K562 (cell line): ENCODE data around the gene RNF114. TPM values are rescaled to one million over a fixed set of nuclear protein-coding genes. Genes with fewer than 3 reads are reported as not detected.

ENCODE experiments used
- ATAC-seq: fragments of 200-7000 bp; cut with Tn5 transposase; 3 replicates; pipeline ENCODE4 v1.9.1; 2020; ENCODE audit warnings: moderate library complexity
- BruUV-seq: library from RNA; stranded (reverse); fragments of 400-500 nt; replicated peaks from 2 replicates; lab custom pipeline; 2021; lab: Mats Ljungman, UMichigan
- CTCF ChIA-PET: fragments of 300-600 bp; formaldehyde crosslinking; extraction: SDS; loops from one replicate; lab custom pipeline; 2021; ENCODE audit warnings: low intra/inter-chr PET ratio; lab: Yijun Ruan, JAX
- POLR2A ChIA-PET: fragments of 300-600, 350-650 bp; sonication (Branson Sonifier 250); formaldehyde crosslinking; extraction: SDS; loops from one replicate; lab custom pipeline; 2021; ENCODE audit warnings: antibody characterized with exemption, inconsistent platforms; lab: Yijun Ruan, JAX
- DNase-seq, 4 experiments: peaks; one replicate each; pipeline versions ENCODE4 v3.0.0 to v3.0.0-alpha.2; 2011 to 2018; ENCODE audit warnings: low spot score in 3 of 4, mixed read lengths in 3 of 4; ENCODE audit errors: extremely low read depth in 1 of 4
- FAIRE-seq: peaks from 2 replicates; lab custom pipeline; 2011; peaks lifted over from hg19 to GRCh38; lab: Jason Lieb, UNC
- H2AFZ ChIP-seq: 2 replicates; pipeline ENCODE4 v1.6.0; 2011; ENCODE audit warnings: low read depth, low read length, control low read depth, inconsistent platforms
- H3K27ac ChIP-seq: fragments of 200-600 bp; 3 replicates; pipeline ENCODE4 v1.8.0; 2011; ENCODE audit warnings: low read depth, mild to moderate bottlenecking, control low read depth, inconsistent platforms, low read length, moderate library complexity, mixed read lengths; ENCODE audit errors: extremely low read depth
- H3K27me3 ChIP-seq, 2 experiments: fragments of 300-600 bp in 1 of 2; 2 replicates in 1 of 2; 3 replicates in 1 of 2; pipeline versions ENCODE4 v1.6.0 to v1.8.0; 2011; ENCODE audit warnings: inconsistent platforms in 2 of 2, low read length in 2 of 2, mild to moderate bottlenecking in 1 of 2, mixed read lengths in 1 of 2, moderate library complexity in 1 of 2; ENCODE audit not compliant: control insufficient read depth in 2 of 2, insufficient read depth in 2 of 2
- H3K36me3 ChIP-seq: fragments of 300-600 bp; 3 replicates; pipeline ENCODE4 v1.8.0; 2011; ENCODE audit warnings: mild to moderate bottlenecking, low read length, inconsistent platforms; ENCODE audit not compliant: control insufficient read depth, insufficient read depth
- H3K4me1 ChIP-seq, 2 experiments: fragments of 200-600 bp in 1 of 2; replicated peaks in 1 of 2; 2 replicates in 1 of 2; 3 replicates in 1 of 2; pipeline versions ENCODE4 v1.5.1 to v1.8.0; 2011; ENCODE audit warnings: inconsistent platforms in 2 of 2, low read length in 2 of 2, mild to moderate bottlenecking in 1 of 2, mixed read lengths in 1 of 2, moderate library complexity in 1 of 2; ENCODE audit not compliant: control insufficient read depth in 2 of 2, insufficient read depth in 2 of 2
- H3K4me2 ChIP-seq: 2 replicates; pipeline ENCODE4 v1.6.1; 2011; ENCODE audit warnings: low read length, control low read depth, inconsistent platforms, mixed read lengths; ENCODE audit not compliant: insufficient read depth
- H3K4me3 ChIP-seq: fragments of 200-600 bp; sonication (generic), shearing (Covaris generic); 2 replicates; pipeline ENCODE4 v1.5.1; 2016; ENCODE audit warnings: control low read depth, inconsistent platforms
- H3K79me2 ChIP-seq: fragments of 200-600 bp; 3 replicates; pipeline ENCODE4 v1.8.0; 2011; ENCODE audit warnings: low read length, inconsistent platforms; ENCODE audit not compliant: control insufficient read depth, insufficient read depth
- H3K9ac ChIP-seq, 2 experiments: 2 replicates each; pipeline versions ENCODE4 v1.6.0 to v1.6.1; 2011; ENCODE audit warnings: low read depth in 2 of 2, low read length in 2 of 2, control low read depth in 1 of 2, inconsistent platforms in 1 of 2, mild to moderate bottlenecking in 1 of 2, mixed read lengths in 1 of 2; ENCODE audit not compliant: insufficient read depth in 1 of 2
- H3K9me1 ChIP-seq: one replicate; pipeline ENCODE4 v1.6.0; 2011; ENCODE audit warnings: inconsistent platforms, mild to moderate bottlenecking, low read length, moderate library complexity; ENCODE audit not compliant: control insufficient read depth, insufficient read depth
- H3K9me3 ChIP-seq: replicated peaks from 2 replicates; pipeline ENCODE4 v1.5.1; 2011; ENCODE audit warnings: low read depth, low read length, inconsistent platforms; ENCODE audit not compliant: control insufficient read depth, insufficient read depth
- H4K20me1 ChIP-seq: replicated peaks from 2 replicates; pipeline ENCODE4 v1.6.1; 2011; ENCODE audit warnings: low read length, inconsistent platforms, mixed read lengths; ENCODE audit not compliant: control insufficient read depth, insufficient read depth
- MEF2A ChIP-seq: IDR thresholded peaks from 2 replicates; pipeline ENCODE4 v1.6.1; 2011; ENCODE audit warnings: low read depth, mild to moderate bottlenecking, low read length, moderate library complexity; ENCODE audit not compliant: control insufficient read depth
- MIER1 ChIP-seq: fragments of 450-650 bp; IDR thresholded peaks from 2 replicates; pipeline ENCODE4 v1.6.1; 2016; ENCODE audit warnings: antibody characterized with exemption, mild to moderate bottlenecking, low read depth
- MTF1 ChIP-seq: fragments of 250-450 bp; sonication (Bioruptor Pico); IDR thresholded peaks from 2 replicates; pipeline ENCODE4 v1.9.0; 2021; ENCODE audit warnings: moderate library complexity, mild to moderate bottlenecking, inconsistent platforms, borderline replicate concordance
- POLR2AphosphoS5 ChIP-seq: IDR thresholded peaks from 2 replicates; pipeline ENCODE4 v1.6.1; 2011; ENCODE audit warnings: mild to moderate bottlenecking, low read depth, low read length, moderate library complexity; ENCODE audit not compliant: control insufficient read depth, insufficient read depth
- PREB ChIP-seq: sonication (generic); formaldehyde crosslinking; IDR thresholded peaks from 2 replicates; pipeline ENCODE4 v1.8.1; 2023; ENCODE audit warnings: mild to moderate bottlenecking, missing genetic modification reagents
- RBM17 ChIP-seq: fragments of 200-400 bp; formaldehyde crosslinking; IDR thresholded peaks from 2 replicates; pipeline ENCODE4 v1.6.1; 2017; ENCODE audit warnings: low read depth, mild to moderate bottlenecking, low read length, borderline replicate concordance
- SMARCA4 ChIP-seq: fragments of 450-650 bp; IDR thresholded peaks from 2 replicates; pipeline ENCODE4 v1.6.1; 2016
- THAP7 ChIP-seq: fragments of 250-450 bp; sonication (Bioruptor Pico); IDR thresholded peaks from 2 replicates; pipeline ENCODE4 v1.5.0; 2021
- VEZF1 ChIP-seq: fragments of 200-800 bp; sonication (Bioruptor generic); IDR thresholded peaks from 2 replicates; pipeline ENCODE4 v1.6.1; 2017; ENCODE audit warnings: missing genetic modification characterization, missing compliant biosample characterization
- ZKSCAN3 ChIP-seq: fragments of 250-450 bp; sonication (Bioruptor Pico); IDR thresholded peaks from 2 replicates; pipeline ENCODE4 v1.4.0; 2020
- ZNF165 ChIP-seq: fragments of 250-450 bp; sonication (Bioruptor Pico); IDR thresholded peaks from 2 replicates; pipeline ENCODE4 v1.4.0; 2020; ENCODE audit warnings: borderline replicate concordance
- WGBS: fragments of 100-300 bp; shearing (Covaris generic); methylation state at CpG from one replicate; pipeline ENCODE4 v1.1.6; 2016; ENCODE audit warnings: low coverage, mixed read lengths; ENCODE audit not compliant: insufficient coverage; ENCODE audit errors: missing lambda C conversion rate; 5-methylcytosine and 5-hydroxymethylcytosine counted together
- in situ Hi-C: fragments of 300-500 bp; cut with MboI; formaldehyde crosslinking; loops from 4 replicates; pipeline ENCODE4 v1.15.0; 2018; ENCODE audit warnings: inconsistent platforms, mixed read lengths
- intact Hi-C: fragments of 100-400 bp; cut with micrococcal nuclease; formaldehyde crosslinking; loops from 2 replicates; pipeline ENCODE4 v1.14.2; 2022
- polyA plus RNA-seq, 8 experiments: library from polyadenylated mRNA; depleted of rRNA in 4 of 8; stranded (reverse) in 5 of 8; unstranded in 3 of 8; fragments of >200 nt; fragmentation: Nextera tagmentation in 2 of 8; fragmentation: Illumina TruSeq in 1 of 8; extraction: Ambion mirVana in 2 of 8; extraction: Trizol in 1 of 8; gene quantifications; 2 replicates each; pipeline versions ENCODE4 v1.2.1 to v1.2.3, GENCODE V29; 2011 to 2014; ENCODE audit warnings: inconsistent platforms in 1 of 8, missing spikeins in 1 of 8
- total RNA-seq, 7 experiments: library from RNA; depleted of rRNA in 6 of 7; stranded (reverse); fragments of >200 nt in 6 of 7; fragmentation: Illumina TruSeq in 2 of 7; extraction: Trizol in 2 of 7; gene quantifications; 2 replicates each; pipeline versions ENCODE4 v1.2.1 to v1.2.3, GENCODE V29; 2011 to 2021; ENCODE audit warnings: low replicate concordance in 1 of 7

Gene RNF114
- total and polyA plus RNA-seq, 9 of the 15 experiments (the other 6 are each of a cell fraction or from before 2014, with no cell fraction given): 38.6 to 111 (median 62.6) TPM

GRCh38 chr20:49961413-49961812 lies 25.2 kb downstream of the RNF114 start:
- Histone ChIP-seq H3K79me2 (no peaks in the 10 kb centered on the region), H3K9me1 (no peaks in the 10 kb centered on the region), H3K27ac (no peak overlapping the region), H3K27me3 (no peaks in the 10 kb centered on the region), H2AFZ (no peak overlapping the region), H3K4me1 (peaks cover 3% of the 10 kb centered on the region in 2 experiments; a peak in 3 of 5 replicates), H3K4me2 (no peak overlapping the region), H3K9ac (no peak overlapping the region), H3K36me3 (peaks cover 20% of the 10 kb centered on the region; the same call in 1 of the 3 replicates), H4K20me1 (no peaks in the 10 kb centered on the region), H3K9me3 (no peaks in the 10 kb centered on the region), H3K4me3 (no peak overlapping the region)
- in situ Hi-C loops: no loop called here
- ChIA-PET CTCF (no interaction called here), POLR2A (no interaction called here)
- no TSS peak for BruUV-seq
- DNase-seq (no peak), ATAC-seq (no peak), FAIRE-seq (no peak)
- WGBS: 89% methylated on average over 1 of the region's 4 CpGs
- intact Hi-C loops: no loop called here
- TF ChIP-seq PREB (CRISPR knock-in tag) (no peak), ZNF165 (CRISPR knock-in tag) (no peak), MIER1 (no peak), VEZF1 (CRISPR knock-in tag) (no peak), SMARCA4 (no peak), POLR2AphosphoS5 (no peak), RBM17 (no peak), MTF1 (CRISPR knock-in tag) (no peak), ZKSCAN3 (CRISPR knock-in tag) (no peak), MEF2A (no peak), THAP7 (no peak)
